ENCODE results near the gene GDF10. TPM values are rescaled to one million over a fixed set of nuclear protein-coding genes. Genes with fewer than 3 reads are reported as not detected.

Gene GDF10
- polyA plus RNA-seq, 3 donors: 1.1 to 1.6 (median 1.4) TPM

DNA sequence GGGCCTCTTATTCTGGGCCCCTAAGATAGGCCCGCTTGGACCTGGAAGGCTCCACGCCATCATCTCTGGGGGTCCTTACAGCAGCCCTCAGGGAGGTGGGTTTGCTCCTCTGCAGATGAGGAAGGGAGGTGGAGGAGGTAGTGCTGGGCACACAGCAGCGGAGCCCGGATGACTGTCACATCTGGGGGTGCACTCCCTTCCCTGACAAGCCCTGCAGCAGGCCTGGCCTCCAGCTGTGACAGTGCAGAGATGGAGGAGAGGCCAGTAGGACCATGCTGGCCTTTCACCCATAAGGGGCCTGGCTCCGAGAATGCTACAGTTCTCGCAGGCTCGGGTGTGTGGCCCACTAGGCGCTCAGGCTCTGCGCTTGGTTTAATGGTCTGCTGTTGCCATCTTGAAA, 31.5 kb downstream of the GDF10 start:
- DNase-seq (ENCODE audit: low read depth in 3 of 3, low spot score in 2 of 3): no peak

DNA sequence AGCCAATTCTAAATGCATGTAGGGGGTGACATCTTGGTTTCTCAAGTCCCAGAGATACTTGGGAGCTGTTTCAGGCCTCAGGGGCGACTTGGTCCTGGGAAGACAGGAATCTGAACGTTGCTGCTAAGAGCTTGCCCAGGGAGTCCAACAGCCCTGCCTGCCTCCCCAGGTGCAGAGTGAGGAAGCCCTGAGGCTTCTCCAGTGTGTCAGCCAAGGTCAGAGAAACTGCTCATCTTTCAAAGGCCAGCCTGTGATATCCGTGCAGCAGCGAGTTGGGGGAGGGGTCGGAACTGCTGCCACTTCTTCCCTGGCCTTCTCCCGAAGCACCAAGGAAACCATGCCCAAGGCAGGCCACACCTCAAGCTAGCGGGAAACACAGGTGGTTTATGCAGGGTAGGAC, 32.0 kb downstream of the GDF10 start:
- DNase-seq (ENCODE audit: low read depth in 3 of 3, low spot score in 2 of 3): no peak

DNA sequence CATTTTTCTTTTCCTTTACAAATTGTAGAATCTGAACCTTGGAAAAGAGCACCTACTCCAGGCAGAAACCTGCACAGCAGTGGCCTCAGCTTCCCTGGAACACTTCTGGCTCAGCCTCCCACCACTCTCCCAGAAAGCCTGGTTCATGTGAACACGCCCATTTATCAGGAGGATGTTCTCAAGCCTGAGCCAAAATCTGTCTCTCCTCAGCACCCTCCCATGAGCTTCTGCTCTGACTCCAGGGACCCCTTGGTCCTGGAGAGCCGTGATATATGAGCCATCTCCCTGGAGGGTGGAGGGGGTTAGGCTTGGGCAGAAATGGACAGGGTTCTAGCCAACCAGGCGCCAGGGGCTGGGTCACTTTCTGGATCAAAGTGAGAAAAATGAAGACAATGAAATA, 32.4 kb downstream of the GDF10 start:
- DNase-seq (ENCODE audit: low read depth in 3 of 3, low spot score in 2 of 3): no peak

DNA sequence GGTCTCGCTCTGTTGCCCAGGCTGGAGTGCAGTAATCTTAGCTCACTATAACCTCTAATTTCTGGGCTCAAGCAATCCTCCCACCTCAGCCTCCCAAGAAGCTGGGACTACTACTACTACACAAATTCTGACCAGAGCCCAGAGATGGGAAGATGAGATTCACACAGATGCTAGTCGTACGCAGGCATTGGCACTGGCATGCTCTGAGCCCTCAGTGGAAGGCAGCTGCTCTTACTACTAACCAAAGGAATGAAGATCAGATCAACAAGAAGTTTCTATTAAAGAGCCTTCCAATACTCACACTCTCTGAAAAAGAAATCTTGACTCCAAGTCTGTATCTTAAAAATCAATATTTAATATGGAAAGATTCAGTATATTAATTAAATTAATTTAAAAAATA, 32.9 kb downstream of the GDF10 start:
- no peak for DNase-seq (ENCODE audit: low read depth in 3 of 3, low spot score in 2 of 3)

DNA sequence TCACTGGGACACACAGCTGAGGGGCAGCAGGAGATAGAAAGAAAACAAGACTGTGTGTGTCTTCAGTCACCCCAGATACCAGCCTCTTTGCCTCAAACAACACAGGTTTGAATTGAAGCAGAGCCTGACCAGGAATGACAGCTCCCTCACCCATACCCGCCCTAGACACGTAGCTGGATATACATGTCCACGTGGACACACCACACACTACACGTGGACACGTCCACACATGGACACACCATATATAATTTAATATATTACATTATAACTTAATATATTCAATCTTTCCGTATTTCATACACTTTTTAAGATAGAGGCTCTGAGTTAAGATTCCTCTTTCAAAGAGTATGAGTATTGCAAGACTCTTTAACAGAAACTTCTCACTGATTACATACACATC, 33.5 kb downstream of the GDF10 start:
- no peak for DNase-seq (ENCODE audit: low read depth in 3 of 3, low spot score in 2 of 3)

DNA sequence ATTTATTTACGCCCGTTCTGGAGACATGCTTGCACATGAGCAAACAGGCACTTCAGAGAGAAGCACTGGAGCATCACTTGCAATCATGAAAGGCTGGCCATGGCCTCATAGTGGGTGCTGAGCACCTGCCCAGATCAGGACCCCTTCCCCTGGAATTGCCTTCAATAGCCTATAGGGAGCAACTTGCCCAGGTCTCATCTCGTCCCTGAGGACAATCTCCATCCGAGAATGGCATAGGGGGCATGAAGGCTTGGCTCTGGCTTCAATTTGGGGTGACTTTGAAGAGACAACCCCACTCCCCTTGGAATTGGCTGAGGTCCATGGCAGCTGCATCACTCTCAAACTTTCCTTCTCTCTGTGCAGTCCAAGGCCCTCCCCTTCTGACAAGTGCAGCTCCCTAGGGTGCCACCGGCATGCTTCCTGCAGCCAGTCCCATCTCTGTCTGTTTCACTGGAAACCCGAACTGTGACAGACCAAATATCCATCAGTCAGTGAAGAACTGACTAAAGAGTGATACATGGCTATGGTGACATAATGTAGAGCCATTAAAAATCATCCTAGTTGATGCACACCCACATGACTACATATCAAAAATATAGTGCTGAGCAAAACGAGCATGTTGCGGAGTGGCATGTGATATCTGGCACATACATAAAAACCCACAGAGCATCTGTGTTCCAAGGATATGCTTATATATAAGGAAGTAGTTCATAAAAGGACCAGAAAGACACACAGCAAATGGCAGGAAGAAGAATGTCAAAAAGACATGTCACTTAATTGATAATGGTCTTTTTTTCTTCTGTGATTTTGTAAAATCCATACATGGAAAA, 34.7 kb downstream of the GDF10 start:
- DNase-seq (ENCODE audit: low read depth in 3 of 3, low spot score in 2 of 3): no peak

DNA sequence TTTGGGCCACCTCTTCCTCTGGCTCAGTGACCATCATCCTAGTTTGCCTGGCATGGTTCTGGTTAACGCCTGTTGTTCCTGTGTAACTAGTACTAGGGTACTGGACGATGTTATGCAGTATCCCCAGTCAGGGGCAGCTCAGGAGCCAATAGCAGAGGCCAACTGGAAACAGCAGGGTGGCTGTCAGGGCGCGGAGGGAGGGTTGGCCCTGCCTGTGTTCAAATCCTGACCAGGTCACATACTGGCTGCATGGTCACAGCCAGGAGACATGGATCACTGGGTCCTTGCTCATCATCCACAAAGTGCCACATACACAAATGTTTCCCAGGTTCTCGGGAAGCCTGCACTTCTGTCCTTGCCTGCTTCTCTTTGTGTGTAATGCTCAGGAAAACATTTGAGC, 35.9 kb downstream of the GDF10 start:
- DNase-seq (ENCODE audit: low read depth in 3 of 3, low spot score in 2 of 3): no peak

DNA sequence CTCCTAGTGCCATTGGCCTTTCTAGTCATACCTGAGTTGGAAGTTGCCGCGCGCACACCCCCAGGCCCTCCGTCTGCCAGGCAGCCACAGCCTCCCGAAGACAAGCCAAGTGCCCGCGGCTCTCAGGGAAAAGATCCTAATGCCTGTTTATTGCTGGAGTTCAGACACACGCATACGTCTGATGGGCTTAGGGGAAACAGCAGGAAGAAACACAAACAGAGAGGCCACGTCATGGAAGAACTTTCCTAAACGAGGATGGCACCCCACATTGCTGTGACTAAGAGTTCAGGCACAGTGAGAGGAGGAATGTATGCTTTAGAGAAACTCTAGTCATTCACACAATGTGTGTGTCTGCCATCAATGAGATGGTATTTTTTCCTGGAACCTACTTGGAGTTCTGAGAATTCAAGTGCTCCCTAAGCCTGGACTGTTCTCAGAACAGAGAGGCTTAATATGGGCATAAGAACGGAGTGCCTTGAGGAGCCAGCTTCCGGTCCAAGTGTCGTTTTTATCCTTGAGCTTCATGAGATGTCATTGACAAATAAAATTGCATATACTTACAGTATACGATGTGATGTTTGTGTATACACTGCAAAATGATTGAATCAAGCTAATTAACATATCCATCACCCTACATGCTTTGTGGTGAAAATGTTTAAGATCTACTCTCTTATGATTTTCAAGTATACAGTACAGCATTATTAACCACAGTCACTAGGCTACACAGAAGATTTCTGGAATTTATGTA, 36.6 kb downstream of the GDF10 start:
- no peak for DNase-seq (ENCODE audit: low read depth in 3 of 3, low spot score in 2 of 3)

DNA sequence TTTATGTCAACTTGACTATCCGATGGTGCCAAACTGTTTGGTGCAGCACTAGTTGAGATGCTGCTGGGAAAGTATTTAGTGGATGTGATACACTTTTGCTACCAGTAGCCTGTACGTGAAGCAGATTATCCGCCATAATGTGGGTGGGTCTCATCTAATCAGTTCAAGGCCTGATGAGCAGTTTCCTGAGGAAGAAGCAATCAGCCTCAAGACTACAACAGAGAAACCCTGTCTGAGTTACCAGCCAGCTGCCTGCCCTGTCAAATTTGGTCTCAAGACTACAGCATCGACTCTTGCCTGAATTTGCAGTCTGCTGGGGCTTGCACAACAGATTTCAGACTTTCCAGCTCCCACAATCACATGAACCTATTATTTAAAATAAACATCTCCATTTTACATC, 37.3 kb downstream of the GDF10 start:
- no peak for DNase-seq (ENCODE audit: low read depth in 3 of 3, low spot score in 2 of 3)

DNA sequence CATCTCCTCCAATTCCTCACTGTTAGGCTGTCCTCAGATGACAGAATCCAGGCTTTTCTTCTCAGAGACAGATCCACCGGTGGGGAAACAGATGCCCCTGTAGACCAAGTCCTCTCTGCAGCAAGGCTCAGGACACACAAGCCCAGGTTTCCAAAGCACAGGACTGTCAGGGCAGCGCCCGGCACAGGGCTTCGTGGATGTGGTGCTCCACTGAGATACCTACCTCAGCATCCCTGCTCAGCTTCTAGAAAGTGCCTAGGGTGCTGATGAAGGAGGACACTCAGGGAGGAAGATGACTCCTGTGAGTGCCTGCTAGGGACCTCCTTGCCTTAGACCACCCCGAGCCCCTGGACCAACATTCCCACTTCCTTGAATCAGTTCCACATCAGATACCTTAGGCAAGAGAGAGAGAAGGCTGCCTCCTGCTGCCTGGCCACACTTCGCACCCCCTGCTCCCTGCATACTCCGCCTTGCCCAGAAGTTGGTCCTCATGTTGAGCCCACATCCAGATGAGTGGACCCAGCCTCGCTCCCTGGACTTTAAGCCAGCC, 39.3 kb downstream of the GDF10 start:
- no peak for DNase-seq (ENCODE audit: low read depth in 3 of 3, low spot score in 2 of 3)

DNA sequence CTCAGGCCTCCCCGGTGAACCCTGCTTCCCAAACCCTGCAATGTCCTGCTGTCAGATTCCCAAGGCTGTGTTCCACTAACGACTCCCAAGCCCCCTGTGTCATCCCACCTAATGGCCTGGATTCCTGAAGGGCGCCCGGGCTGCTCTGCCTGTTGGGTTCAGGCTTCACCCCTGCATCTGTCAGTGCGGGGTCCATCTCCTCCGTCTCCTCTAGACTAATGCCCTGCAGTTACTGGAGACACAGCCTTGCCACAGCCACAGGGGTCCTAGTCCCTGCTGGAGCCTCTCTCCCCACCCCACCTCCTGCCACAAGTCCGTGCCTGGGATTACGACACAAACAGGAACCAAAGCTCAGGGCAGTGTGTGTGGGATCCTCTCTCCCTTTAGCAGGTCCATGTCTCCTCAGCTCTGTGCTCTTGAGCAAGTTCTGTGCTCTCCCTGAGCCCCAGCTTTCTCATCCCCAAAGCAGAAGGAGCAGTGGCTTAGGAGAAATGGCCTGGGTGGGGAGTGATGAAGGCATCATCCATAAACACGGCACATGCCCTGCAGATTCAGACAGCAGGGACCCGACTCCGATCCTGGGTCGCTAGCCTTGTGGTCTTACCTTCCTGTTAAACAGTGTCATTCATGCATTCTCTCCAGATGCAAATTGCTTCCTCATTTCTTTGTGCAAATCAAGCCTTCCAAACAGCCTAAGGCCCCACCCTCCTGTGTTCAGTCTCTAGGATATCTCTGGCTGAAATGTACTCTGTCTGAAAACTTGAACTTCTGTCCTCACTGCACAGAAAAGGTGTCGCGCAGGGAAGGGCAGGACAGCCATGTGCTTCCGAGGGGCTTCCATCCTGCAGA, 40.0 kb downstream of the GDF10 start:
- DNase-seq (ENCODE audit: low read depth in 3 of 3, low spot score in 2 of 3): no peak

DNA sequence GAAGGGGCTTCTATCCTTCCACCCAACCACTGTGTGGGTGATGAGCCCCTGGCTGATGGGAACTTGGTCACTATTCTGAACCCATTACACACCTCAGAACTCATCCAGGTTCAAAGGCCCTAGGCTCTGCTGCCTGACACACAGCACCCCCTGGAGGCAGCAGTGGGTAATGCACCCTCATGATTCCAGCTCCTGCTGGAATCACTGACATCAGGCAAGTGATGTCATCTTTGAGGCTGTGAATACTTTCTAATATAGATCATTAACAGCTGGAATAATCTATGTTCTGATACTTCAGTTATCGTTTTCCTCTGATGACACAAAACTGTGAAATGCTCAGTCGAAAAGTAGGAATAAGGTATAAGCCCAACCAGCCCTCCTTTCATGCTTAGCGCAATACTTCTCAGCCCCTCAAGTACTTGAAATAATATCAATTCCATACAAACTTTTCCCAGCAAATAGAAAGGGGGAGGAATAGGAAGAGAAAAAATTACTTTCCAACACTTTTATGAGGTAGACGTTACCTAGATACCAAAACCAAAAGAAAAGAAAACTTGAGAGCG, 40.7 kb downstream of the GDF10 start:
- DNase-seq (ENCODE audit: low read depth in 3 of 3, low spot score in 2 of 3): peak; percentile 14 to 34 (median 19)

DNA sequence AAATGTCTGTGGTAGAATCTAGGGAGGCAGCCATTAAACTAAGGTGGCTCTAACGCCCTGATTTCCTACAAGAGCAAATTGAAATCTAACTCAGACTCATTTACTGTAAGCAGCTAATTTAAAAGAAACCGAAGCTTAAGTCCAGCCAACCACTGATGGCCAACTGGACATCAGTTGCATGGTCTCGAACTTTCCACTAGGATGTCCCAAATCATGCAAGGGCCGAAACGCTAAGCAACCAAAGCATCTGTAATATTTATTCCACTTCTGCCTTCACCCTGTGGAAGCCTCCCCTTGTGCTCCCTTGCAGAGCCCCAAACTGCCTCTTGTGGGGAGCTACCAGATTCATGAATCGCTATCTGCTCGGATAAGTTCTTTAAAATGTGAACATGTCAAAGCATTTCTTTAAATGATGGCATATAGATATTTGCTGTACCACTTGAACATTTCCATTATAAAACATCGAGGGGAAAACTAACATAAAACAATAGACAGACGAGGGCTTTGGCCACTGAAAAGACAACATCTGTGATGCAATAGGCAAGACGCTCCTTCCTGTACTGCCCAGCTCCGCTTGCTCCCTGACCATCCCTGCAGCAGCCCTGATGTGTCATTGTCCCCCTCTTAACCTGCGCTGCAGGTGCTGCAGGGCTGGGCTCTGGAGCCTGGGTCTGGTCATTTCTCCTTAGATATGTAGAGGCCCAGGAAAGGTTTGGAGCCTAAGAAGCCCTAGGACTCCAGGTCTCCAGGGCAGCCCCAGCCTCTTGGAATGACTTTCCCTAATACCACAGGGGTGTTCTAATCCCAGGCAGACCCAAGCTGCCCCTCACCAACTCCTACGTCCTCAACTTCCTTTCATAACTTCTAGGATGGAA, 45.2 kb downstream of the GDF10 start:
- no peak for DNase-seq (ENCODE audit: low read depth in 3 of 3, low spot score in 2 of 3)

DNA sequence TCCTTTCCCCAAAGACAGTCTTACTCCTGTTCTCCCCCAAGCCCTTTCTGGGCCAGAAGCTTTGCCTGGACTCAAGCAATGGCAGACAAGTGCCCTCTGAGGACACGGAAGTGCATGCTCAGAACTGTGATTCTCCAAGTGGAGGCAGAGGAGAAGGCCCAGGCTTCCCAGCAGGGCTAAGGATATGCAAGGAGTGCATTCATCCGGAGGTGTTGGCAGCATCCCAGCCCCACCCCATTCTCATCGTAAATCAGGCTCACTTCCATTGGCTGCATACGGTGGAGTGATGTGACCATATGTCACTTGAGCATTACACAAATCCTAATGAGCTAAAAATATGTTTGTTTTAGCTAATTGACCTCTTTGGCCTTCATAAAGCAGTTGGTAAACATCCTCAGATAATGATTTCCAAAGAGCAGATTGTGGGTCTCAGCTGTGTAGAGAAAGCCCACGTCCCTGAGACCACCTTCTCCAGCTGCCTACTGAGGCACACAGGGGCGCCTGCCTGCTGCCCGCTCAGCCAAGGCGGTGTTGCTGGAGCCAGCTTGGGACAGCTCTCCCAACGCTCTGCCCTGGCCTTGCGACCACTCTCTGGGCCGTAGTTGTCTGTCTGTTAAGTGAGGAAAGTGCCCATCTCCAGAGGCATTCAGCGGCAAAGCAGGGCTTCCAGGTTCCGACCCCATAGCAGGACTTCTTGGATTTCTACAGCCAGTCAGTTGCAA, 46.7 kb downstream of the GDF10 start:
- no peak for DNase-seq (ENCODE audit: low read depth in 3 of 3, low spot score in 2 of 3)

DNA sequence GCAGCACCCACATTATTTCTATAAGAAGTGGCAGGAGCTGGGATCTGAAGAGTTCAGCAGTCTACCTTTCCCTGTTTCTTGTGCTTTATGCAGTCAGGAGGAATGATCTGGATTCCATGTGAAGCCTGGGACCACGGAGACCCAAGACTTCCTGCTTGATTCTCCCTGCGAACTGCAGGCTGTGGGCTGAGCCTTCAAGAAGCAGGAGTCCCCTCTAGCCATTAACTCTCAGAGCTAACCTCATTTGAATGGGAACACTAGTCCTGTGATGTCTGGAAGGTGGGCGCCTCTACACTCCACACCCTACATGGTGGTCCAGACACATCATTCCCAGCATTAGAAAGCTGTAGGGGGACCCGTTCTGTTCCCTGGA, 47.3 kb downstream of the GDF10 start:
- no peak for DNase-seq (ENCODE audit: low read depth in 3 of 3, low spot score in 2 of 3)

DNA sequence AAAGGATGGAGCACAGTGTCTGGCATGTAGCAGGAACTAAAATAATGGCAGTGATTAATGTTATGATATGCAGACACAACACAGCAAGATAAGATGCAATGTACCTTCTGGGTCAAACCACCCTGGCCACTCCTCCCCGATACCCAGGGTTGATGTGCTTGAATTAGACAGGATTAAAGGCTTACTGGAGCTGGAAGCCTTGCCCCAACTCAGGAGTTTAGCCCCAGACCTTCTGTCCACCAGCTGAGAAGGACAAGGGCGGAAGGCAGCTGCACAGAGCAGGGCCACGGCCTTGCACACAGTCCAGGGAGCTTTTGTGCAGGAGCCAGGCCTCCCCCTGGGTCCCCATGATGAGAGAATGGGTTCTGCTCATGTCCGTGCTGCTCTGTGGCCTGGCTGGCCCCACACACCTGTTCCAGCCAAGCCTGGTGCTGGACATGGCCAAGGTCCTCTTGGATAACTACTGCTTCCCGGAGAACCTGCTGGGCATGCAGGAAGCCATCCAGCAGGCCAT, 48.2 kb downstream of the GDF10 start, which contains the start of gene RBP3:
Gene RBP3, plus strand, starts transcription at position 226 of the 514 bp plus-strand sequence. Its CDS starts 122 bp downstream, at position 348.
- no peak for DNase-seq (ENCODE audit: low read depth in 3 of 3, low spot score in 2 of 3)

DNA sequence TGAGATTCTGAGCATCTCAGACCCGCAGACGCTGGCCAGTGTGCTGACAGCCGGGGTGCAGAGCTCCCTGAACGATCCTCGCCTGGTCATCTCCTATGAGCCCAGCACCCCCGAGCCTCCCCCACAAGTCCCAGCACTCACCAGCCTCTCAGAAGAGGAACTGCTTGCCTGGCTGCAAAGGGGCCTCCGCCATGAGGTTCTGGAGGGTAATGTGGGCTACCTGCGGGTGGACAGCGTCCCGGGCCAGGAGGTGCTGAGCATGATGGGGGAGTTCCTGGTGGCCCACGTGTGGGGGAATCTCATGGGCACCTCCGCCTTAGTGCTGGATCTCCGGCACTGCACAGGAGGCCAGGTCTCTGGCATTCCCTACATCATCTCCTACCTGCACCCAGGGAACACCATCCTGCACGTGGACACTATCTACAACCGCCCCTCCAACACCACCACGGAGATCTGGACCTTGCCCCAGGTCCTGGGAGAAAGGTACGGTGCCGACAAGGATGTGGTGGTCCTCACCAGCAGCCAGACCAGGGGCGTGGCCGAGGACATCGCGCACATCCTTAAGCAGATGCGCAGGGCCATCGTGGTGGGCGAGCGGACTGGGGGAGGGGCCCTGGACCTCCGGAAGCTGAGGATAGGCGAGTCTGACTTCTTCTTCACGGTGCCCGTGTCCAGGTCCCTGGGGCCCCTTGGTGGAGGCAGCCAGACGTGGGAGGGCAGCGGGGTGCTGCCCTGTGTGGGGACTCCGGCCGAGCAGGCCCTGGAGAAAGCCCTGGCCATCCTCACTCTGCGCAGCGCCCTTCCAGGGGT, 48.9 kb downstream of the GDF10 start:
- DNase-seq (ENCODE audit: low read depth in 3 of 3, low spot score in 2 of 3): no peak

DNA sequence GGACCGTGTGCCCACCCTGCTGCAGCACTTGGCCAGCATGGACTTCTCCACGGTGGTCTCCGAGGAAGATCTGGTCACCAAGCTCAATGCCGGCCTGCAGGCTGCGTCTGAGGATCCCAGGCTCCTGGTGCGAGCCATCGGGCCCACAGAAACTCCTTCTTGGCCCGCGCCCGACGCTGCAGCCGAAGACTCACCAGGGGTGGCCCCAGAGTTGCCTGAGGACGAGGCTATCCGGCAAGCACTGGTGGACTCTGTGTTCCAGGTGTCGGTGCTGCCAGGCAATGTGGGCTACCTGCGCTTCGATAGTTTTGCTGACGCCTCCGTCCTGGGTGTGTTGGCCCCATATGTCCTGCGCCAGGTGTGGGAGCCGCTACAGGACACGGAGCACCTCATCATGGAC, 49.5 kb downstream of the GDF10 start:
- DNase-seq (ENCODE audit: low read depth in 3 of 3, low spot score in 2 of 3): no peak
